ENCODE data around the gene ST3GAL2. TPM values are rescaled to one million over a fixed set of nuclear protein-coding genes. Genes with fewer than 3 reads are reported as not detected.

ST3GAL2 gene
- total and polyA plus RNA-seq, 2 of the 4 experiments (the other 2 are of a cell fraction): 17.4 to 17.7 TPM

DNA sequence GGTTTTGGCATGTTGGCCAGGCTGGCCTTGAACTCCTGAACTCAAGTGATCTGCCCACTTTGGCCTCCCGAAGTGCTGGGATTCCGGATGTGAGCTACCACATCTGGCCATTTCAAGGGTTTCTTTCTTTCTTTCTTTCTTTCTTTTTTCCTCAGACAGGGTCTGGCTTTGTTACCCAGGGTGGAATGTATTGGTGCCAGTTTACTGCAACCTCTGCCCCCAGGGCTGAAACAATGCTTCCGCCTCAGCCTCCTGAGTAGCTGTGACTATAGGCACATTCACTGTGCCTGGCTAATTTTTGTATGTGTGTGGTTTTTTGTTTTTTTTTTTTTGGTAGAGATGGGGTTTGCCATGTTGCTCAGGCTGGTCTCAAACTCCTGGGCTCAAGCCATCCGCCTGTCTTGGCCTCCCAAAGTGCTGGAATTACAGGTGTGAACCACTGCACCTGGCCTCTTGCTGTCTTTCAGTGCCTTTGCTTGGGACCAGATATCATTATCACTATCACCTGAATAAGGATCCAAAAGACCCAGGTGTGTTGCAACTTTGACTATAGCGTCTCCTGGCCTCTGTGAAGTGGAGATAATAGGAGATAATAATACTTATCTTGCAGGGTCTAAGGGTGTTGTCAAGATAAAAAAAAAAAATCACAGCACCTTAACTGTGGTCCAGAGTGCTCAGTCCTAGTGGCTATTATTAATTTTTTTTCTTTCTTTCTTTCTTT is 18.7 kb upstream of the ST3GAL2 start:
- ATAC-seq (ENCODE audit: low read depth): no peak
- POLR2A ChIA-PET (ENCODE audit: unreplicated experiment): no interaction called here
- H3K9me1 ChIP-seq (ENCODE audit: insufficient read depth, low read length): no peaks in the 10 kb centered on the region

More for the DNA sequence above, 18.7 kb upstream of the ST3GAL2 start:
- Histone ChIP-seq H3K18ac (ENCODE audit: low read depth, low read length) (no peak overlapping the region), H3K9me3 (ENCODE audit: control insufficient read depth, insufficient read depth, low read length) (no peaks in the 10 kb centered on the region), H3K14ac (replicated peaks; ENCODE audit: low read depth, low read length) (no peak overlapping the region), H2AK9ac (replicated peaks; ENCODE audit: low read depth, low read length, poor library complexity) (no peak overlapping the region), H3K4me3 (ENCODE audit: insufficient read depth, low read depth, low read length) (no peak overlapping the region), H4K5ac (ENCODE audit: low read depth, low read length) (no peak overlapping the region), H3K27me3 (ENCODE audit: control insufficient read depth, insufficient read depth, low read length) (no peaks in the 10 kb centered on the region), H3K4me2 (ENCODE audit: low read depth, low read length) (no peak overlapping the region), H3K9ac (ENCODE audit: low read depth, low read length) (no peak overlapping the region), H3K23ac (ENCODE audit: low read depth, low read length) (no peak overlapping the region), H2BK5ac (ENCODE audit: low read depth, low read length, poor library complexity, severe bottlenecking) (no peak overlapping the region), H3K4ac (ENCODE audit: low read depth, low read length) (no peak overlapping the region), H2BK20ac (ENCODE audit: low read depth, low read length) (no peak overlapping the region), H4K91ac (ENCODE audit: insufficient read depth, low read depth, low read length) (no peak overlapping the region), H2BK15ac (ENCODE audit: low read depth, low read length) (no peak overlapping the region), H3K27ac (ENCODE audit: insufficient read depth, low read length) (no peak overlapping the region), H3K36me3 (ENCODE audit: control insufficient read depth, insufficient read depth, low read length) (no peaks in the 10 kb centered on the region), H4K20me1 (ENCODE audit: insufficient read depth, low read length) (peaks cover 3% of the 10 kb centered on the region; the same call in 1 of the 2 replicates), H2AK5ac (ENCODE audit: low read depth, low read length) (no peak overlapping the region), H3K56ac (ENCODE audit: extremely low read depth, insufficient read depth, low read length) (no peak overlapping the region), H2BK120ac (ENCODE audit: low read depth, low read length) (no peak overlapping the region), H2AFZ (replicated peaks; ENCODE audit: low read length, poor library complexity) (no peak overlapping the region), H3K79me1 (ENCODE audit: low read depth in 1 of 2, low read length in 2 of 2) (peaks cover 3 to 22% of the 10 kb centered on the region in 2 experiments; a peak in 3 of 4 replicates), H3K4me1 (ENCODE audit: control insufficient read depth, insufficient read depth, low read length) (peaks cover 11% of the 10 kb centered on the region), H4K8ac (ENCODE audit: low read depth in 2 of 2, low read length in 2 of 2) (no peak overlapping the region)
- no CpG with 5 or more reads among the region's 5 CpGs for WGBS, 2 experiments (ENCODE audit: extremely low coverage in 2 of 2, insufficient read length in 1 of 2)
- dilution Hi-C loops (cut with HindIII; ENCODE audit: low sequenced_read_pairs, unreplicated experiment) (no loop called here), in situ Hi-C loops (cut with MboI; ENCODE audit: low sequenced_read_pairs) (no loop called here), intact Hi-C loops (cut with micrococcal nuclease) (no loop called here)
- CTCF ChIA-PET: no interaction called here
- no TSS peak for BruUV-seq (replicated peaks)
- DNase-seq: no peak
- TF ChIP-seq USF2 (IDR thresholded peaks at IDR 0.05; ENCODE audit: low read depth, low read length) (no peak), MAZ (IDR thresholded peaks at IDR 0.05; ENCODE audit: borderline replicate concordance, low read depth, low read length) (no peak), MXI1 (IDR thresholded peaks at IDR 0.05; ENCODE audit: borderline replicate concordance, low read depth, low read length) (no peak), BHLHE40 (IDR thresholded peaks at IDR 0.05; ENCODE audit: low read depth, low read length) (no peak), CTCF (conservative IDR thresholded peaks at IDR 0.05; ENCODE audit: low read depth, low read length) (no peak), RCOR1 (IDR thresholded peaks at IDR 0.05; ENCODE audit: insufficient replicate concordance, low read length) (no peak), POLR2A (IDR thresholded peaks at IDR 0.05; ENCODE audit: low read depth, low read length) (no peak), RAD21 (IDR thresholded peaks at IDR 0.05; ENCODE audit: low read length) (no peak), RFX5 (IDR thresholded peaks at IDR 0.05; ENCODE audit: low read depth, low read length) (no peak), ELK1 (IDR thresholded peaks at IDR 0.05; ENCODE audit: borderline replicate concordance, low read depth, low read length) (no peak)

Measured in IMR-90 (cell line).